DND-41 (cell line): ENCODE data around the gene PPFIA2.
"Not testable (repeated sequence)": the region's sequence is repeated elsewhere in the genome, so short reads cannot be mapped to it uniquely, and the experiment has no call there.

Source experiments
- ATAC-seq: fragments of 200-7000 bp; cut with Tn5 transposase; 3 replicates; pipeline ENCODE4 v1.9.1; 2021; ENCODE audit warnings: low read depth; ENCODE audit not compliant: insufficient read depth
- DNase-seq: peaks from one replicate; pipeline ENCODE4 v3.0.0-alpha.2; 2020
- H2AFZ ChIP-seq: 2 replicates; pipeline ENCODE4 v1.6.0; 2012; ENCODE audit warnings: low read depth, low read length
- H3K27ac ChIP-seq: 2 replicates; pipeline ENCODE4 v1.5.1; 2012; ENCODE audit warnings: low read length, inconsistent platforms
- H3K27me3 ChIP-seq: fragments of 200-600 bp; sonication (generic); 2 replicates; pipeline ENCODE4 v1.6.0; 2012; ENCODE audit warnings: low read length, mild to moderate bottlenecking, inconsistent platforms; ENCODE audit not compliant: insufficient read depth, poor library complexity
- H3K36me3 ChIP-seq: 2 replicates; pipeline ENCODE4 v1.5.1; 2012; ENCODE audit warnings: low read length, inconsistent platforms; ENCODE audit not compliant: insufficient read depth
- H3K4me1 ChIP-seq: 2 replicates; pipeline ENCODE4 v1.5.1; 2012; ENCODE audit warnings: mild to moderate bottlenecking, low read length; ENCODE audit not compliant: insufficient read depth
- H3K4me2 ChIP-seq: 2 replicates; pipeline ENCODE4 v1.6.0; 2012; ENCODE audit warnings: mild to moderate bottlenecking, moderate library complexity, low read length, inconsistent platforms; ENCODE audit not compliant: insufficient read depth
- H3K4me3 ChIP-seq, 2 experiments: fragments of 200-600 bp in 1 of 2; shearing (Covaris generic) in 1 of 2; 2 replicates each; pipeline ENCODE4 v1.5.1; 2012 to 2016; ENCODE audit warnings: inconsistent platforms in 2 of 2, low read length in 2 of 2, mild to moderate bottlenecking in 2 of 2, low read depth in 1 of 2, moderate library complexity in 1 of 2
- H3K79me2 ChIP-seq: 2 replicates; pipeline ENCODE4 v1.6.0; 2012; ENCODE audit warnings: low read length, inconsistent platforms; ENCODE audit not compliant: insufficient read depth
- H3K9ac ChIP-seq: 2 replicates; pipeline ENCODE4 v1.6.0; 2012; ENCODE audit warnings: low read depth, mild to moderate bottlenecking, inconsistent platforms, low read length, moderate library complexity
- H3K9me3 ChIP-seq: 2 replicates; pipeline ENCODE4 v1.5.1; 2012; ENCODE audit warnings: low read length, moderate library complexity, mild to moderate bottlenecking, inconsistent platforms; ENCODE audit not compliant: insufficient read depth, severe bottlenecking
- H4K20me1 ChIP-seq: 2 replicates; pipeline ENCODE4 v1.6.0; 2012; ENCODE audit warnings: low read length; ENCODE audit not compliant: insufficient read depth
- EZH2 ChIP-seq: IDR thresholded peaks from 3 replicates; pipeline ENCODE4 v1.6.1; 2012; ENCODE audit warnings: borderline replicate concordance, low read depth, mild to moderate bottlenecking, moderate library complexity, low read length, inconsistent platforms; ENCODE audit not compliant: severe bottlenecking
- TF ChIP-seq, protein P1 (sequence below): IDR thresholded peaks from 2 replicates; pipeline ENCODE4 v1.5.1; 2012; ENCODE audit warnings: borderline replicate concordance, low read length, moderate library complexity, mild to moderate bottlenecking; ENCODE audit not compliant: poor library complexity, severe bottlenecking; ENCODE audit errors: extremely low read depth

PPFIA2 gene

GRCh38 chr12:81212996-81213696, 546.0 kb downstream of the PPFIA2 start:
- H3K4me1 ChIP-seq: no peaks in the 10 kb centered on the region
- no peaks in the 10 kb centered on the region for H3K9me3 ChIP-seq
- H2AFZ ChIP-seq: no peak overlapping the region
- no peaks in the 10 kb centered on the region for H4K20me1 ChIP-seq
- H3K27ac ChIP-seq: no peak overlapping the region
- no peaks in the 10 kb centered on the region for H3K36me3 ChIP-seq
- TF ChIP-seq, protein P1, sequence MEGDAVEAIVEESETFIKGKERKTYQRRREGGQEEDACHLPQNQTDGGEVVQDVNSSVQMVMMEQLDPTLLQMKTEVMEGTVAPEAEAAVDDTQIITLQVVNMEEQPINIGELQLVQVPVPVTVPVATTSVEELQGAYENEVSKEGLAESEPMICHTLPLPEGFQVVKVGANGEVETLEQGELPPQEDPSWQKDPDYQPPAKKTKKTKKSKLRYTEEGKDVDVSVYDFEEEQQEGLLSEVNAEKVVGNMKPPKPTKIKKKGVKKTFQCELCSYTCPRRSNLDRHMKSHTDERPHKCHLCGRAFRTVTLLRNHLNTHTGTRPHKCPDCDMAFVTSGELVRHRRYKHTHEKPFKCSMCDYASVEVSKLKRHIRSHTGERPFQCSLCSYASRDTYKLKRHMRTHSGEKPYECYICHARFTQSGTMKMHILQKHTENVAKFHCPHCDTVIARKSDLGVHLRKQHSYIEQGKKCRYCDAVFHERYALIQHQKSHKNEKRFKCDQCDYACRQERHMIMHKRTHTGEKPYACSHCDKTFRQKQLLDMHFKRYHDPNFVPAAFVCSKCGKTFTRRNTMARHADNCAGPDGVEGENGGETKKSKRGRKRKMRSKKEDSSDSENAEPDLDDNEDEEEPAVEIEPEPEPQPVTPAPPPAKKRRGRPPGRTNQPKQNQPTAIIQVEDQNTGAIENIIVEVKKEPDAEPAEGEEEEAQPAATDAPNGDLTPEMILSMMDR: no peak
- TF ChIP-seq EZH2: no peak
- no peak overlapping the region for H3K4me2 ChIP-seq
- ATAC-seq (no peak), DNase-seq (no peak)
- H3K9ac ChIP-seq: no peak overlapping the region
- H3K27me3 ChIP-seq: no peaks in the 10 kb centered on the region
- H3K79me2 ChIP-seq: no peaks in the 10 kb centered on the region
- no peak overlapping the region for H3K4me3 ChIP-seq

GRCh38 chr12:81211306-81211705, 547.8 kb downstream of the PPFIA2 start:
- Histone ChIP-seq H3K27me3 (no peaks in the 10 kb centered on the region), H3K36me3 (no peaks in the 10 kb centered on the region), H3K9ac (no peak overlapping the region), H3K9me3 (no peaks in the 10 kb centered on the region), H4K20me1 (no peaks in the 10 kb centered on the region), H3K4me3 (no peak overlapping the region), H3K4me2 (no peak overlapping the region), H3K79me2 (no peaks in the 10 kb centered on the region), H3K27ac (no peak overlapping the region), H2AFZ (no peak overlapping the region), H3K4me1 (no peaks in the 10 kb centered on the region)
- ATAC-seq (no peak), DNase-seq (no peak)
- TF ChIP-seq EZH2: no peak

- H3K27ac ChIP-seq, H3K4me1 ChIP-seq, H2AFZ ChIP-seq, H3K79me2 ChIP-seq, H3K27me3 ChIP-seq, H4K20me1 ChIP-seq, H3K9ac ChIP-seq, H3K9me3 ChIP-seq, H3K4me3 ChIP-seq, H3K4me2 ChIP-seq, DNase-seq, ATAC-seq, H3K36me3 ChIP-seq: not testable (repeated sequence)
Measured at GRCh38 chr12:81209772-81210225, 549.4 kb downstream of the PPFIA2 start.

DNA sequence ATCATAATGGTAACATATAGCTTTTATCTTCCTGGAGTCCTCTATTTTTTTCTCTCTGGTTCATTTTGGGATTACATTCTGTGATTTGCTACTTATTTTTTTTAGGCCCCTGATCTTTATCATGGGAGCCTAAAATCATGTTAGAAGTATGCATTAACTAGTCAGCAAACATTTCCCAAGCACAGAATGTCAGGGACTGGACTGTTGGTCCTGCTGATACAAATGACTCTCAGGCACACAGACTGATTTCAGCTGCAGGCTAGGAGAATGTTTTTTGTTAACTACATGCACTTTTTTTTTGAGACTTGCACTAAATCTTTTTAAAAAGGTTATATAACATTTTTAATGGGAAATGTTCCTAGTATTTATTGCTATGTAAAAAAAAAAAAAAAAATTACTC, 550.1 kb downstream of the PPFIA2 start:
- H3K4me3 ChIP-seq: no peak overlapping the region
- no peak overlapping the region for H3K4me2 ChIP-seq

More for the DNA sequence above, 550.1 kb downstream of the PPFIA2 start:
- Histone ChIP-seq H4K20me1 (no peaks in the 10 kb centered on the region), H3K27ac (no peak overlapping the region), H2AFZ (no peak overlapping the region), H3K79me2 (no peaks in the 10 kb centered on the region), H3K4me1 (no peaks in the 10 kb centered on the region), H3K36me3 (no peaks in the 10 kb centered on the region), H3K27me3 (no peaks in the 10 kb centered on the region), H3K9me3 (no peaks in the 10 kb centered on the region), H3K9ac (no peak overlapping the region)
- no peak for DNase-seq
- ATAC-seq: no peak
- TF ChIP-seq EZH2: no peak
- TF ChIP-seq, protein P1: no peak
